Measurements from ENCODE around the gene PSMC4. TPM values are rescaled to one million over a fixed set of nuclear protein-coding genes. Genes with fewer than 3 reads are reported as not detected.

Gene PSMC4
- total RNA-seq, 4 donors from 2014 or later: 46.4 to 83.4 (median 77.5) TPM

GRCh38 chr19:40013991-40014390 lies 43.0 kb downstream of the PSMC4 start:
- TF ChIP-seq, protein P1, sequence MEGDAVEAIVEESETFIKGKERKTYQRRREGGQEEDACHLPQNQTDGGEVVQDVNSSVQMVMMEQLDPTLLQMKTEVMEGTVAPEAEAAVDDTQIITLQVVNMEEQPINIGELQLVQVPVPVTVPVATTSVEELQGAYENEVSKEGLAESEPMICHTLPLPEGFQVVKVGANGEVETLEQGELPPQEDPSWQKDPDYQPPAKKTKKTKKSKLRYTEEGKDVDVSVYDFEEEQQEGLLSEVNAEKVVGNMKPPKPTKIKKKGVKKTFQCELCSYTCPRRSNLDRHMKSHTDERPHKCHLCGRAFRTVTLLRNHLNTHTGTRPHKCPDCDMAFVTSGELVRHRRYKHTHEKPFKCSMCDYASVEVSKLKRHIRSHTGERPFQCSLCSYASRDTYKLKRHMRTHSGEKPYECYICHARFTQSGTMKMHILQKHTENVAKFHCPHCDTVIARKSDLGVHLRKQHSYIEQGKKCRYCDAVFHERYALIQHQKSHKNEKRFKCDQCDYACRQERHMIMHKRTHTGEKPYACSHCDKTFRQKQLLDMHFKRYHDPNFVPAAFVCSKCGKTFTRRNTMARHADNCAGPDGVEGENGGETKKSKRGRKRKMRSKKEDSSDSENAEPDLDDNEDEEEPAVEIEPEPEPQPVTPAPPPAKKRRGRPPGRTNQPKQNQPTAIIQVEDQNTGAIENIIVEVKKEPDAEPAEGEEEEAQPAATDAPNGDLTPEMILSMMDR (IDR thresholded peaks at IDR 0.05): no peak
- TF ChIP-seq EP300 (IDR thresholded peaks at IDR 0.05; ENCODE audit: low read depth) (no peak), POLR2A (IDR thresholded peaks at IDR 0.05) (no peak), POLR2AphosphoS5 (IDR thresholded peaks at IDR 0.05) (no peak)
- 84 to 93% methylated on average over 3 to 4 of the region's 4 CpGs for WGBS, 2 donors (ENCODE audit: low coverage in 1 of 2)
- H3K27ac ChIP-seq: no peak overlapping the region
- peaks cover 0 to 58% (median 14%) of the 10 kb centered on the region in 4 donors for H3K36me3 ChIP-seq
- no peaks in the 10 kb centered on the region for H3K4me1 ChIP-seq
- DNase-seq: no peak
- no peaks in the 10 kb centered on the region for H3K27me3 ChIP-seq
- in situ Hi-C loops (cut with MboI; ENCODE audit: low pct_ligation_motif_present in 1 of 4, low pct_unique_long_range_greater_than_20kb in 1 of 4, low sequenced_read_pairs in 3 of 4): no loop called here
- intact Hi-C loops (cut with DNase I; ENCODE audit: low total_unique reads): no loop called here
- H3K4me3 ChIP-seq: no peak overlapping the region
- peaks cover 46 to 61% of the 10 kb centered on the region in 2 donors for H3K9me3 ChIP-seq

GRCh38 chr19:40023969-40024368 lies 53.0 kb downstream of the PSMC4 start:
- intact Hi-C loops (cut with DNase I; ENCODE audit: low total_unique reads) (no loop called here), in situ Hi-C loops (cut with MboI; ENCODE audit: low pct_ligation_motif_present in 1 of 4, low pct_unique_long_range_greater_than_20kb in 1 of 4, low sequenced_read_pairs in 3 of 4) (no loop called here)
- Histone ChIP-seq H3K4me3 (no peak overlapping the region), H3K36me3 (no peaks in the 10 kb centered on the region), H3K9me3 (peaks cover 72 to 78% of the 10 kb centered on the region in 2 donors), H3K27me3 (no peaks in the 10 kb centered on the region), H3K27ac (no peak overlapping the region), H3K4me1 (no peaks in the 10 kb centered on the region)
- WGBS, 2 donors (ENCODE audit: low coverage in 1 of 2): 83 to 88% methylated on average over 1 to 3 of the region's 3 CpGs
- no peak for DNase-seq
- TF ChIP-seq POLR2A (IDR thresholded peaks at IDR 0.05): no peak

DNA sequence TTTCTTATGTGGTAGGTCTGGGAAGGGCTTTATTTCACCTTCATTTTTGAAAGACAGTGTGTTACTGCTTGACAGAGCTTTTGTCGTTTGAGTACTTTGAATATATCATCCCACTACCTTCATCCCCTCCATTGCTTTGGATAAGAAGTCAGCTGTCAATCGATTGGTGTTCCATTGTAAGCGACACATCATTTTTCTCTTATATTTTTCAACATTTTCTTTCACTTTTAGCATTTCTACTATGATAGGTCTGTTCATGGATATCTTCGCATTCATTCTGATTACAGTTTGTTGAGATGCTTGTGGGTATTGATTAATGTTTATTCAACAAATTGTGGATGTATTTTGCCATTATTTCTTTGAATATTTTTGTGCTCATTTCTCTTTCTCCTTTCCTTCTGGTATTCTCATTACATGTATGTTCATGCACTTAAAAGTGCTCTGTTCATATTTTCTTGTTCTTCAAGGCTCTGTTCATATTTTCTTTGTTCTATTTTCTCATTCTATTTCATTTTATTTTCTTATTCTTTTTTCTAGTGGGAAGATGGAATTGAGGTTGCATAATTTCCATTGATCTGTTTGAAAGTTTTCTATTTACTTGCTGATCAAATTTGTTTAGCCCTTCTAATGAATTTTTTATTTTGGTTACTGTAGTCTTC lies 55.1 kb downstream of the PSMC4 start:
- in situ Hi-C loops (cut with MboI; ENCODE audit: low pct_ligation_motif_present in 1 of 4, low pct_unique_long_range_greater_than_20kb in 1 of 4, low sequenced_read_pairs in 3 of 4): no loop called here
- no peak for DNase-seq

DNA sequence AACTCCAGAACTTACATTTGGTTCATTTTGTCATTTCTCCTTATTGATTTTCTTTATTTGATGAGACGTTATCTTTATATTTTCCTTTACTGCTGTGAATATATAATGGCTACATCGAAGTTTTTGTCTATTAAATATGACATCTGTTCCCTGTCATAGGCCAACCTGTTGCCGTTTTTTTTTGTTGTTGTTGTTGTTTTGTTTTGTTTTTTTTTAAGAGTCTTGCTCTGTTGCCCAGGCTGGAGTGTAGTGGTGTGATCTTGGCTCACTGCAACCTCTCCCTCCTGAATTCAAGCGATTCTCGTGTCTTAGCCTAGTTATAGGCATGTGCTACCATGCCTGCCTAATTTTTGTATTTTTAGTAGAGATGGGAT lies 55.6 kb downstream of the PSMC4 start:
- no peaks in the 10 kb centered on the region for H3K27me3 ChIP-seq
- H3K4me3 ChIP-seq: no peak overlapping the region
- in situ Hi-C loops (cut with MboI; ENCODE audit: low pct_ligation_motif_present in 1 of 4, low pct_unique_long_range_greater_than_20kb in 1 of 4, low sequenced_read_pairs in 3 of 4) (no loop called here), intact Hi-C loops (cut with DNase I; ENCODE audit: low total_unique reads) (no loop called here)
- no peak overlapping the region for H3K27ac ChIP-seq
- H3K36me3 ChIP-seq: peaks cover 0 to 3% (median 0%) of the 10 kb centered on the region in 4 donors
- TF ChIP-seq POLR2AphosphoS5 (IDR thresholded peaks at IDR 0.05) (no peak), POLR2A (IDR thresholded peaks at IDR 0.05) (no peak), EP300 (IDR thresholded peaks at IDR 0.05; ENCODE audit: low read depth) (no peak)
- TF ChIP-seq, protein P1 (IDR thresholded peaks at IDR 0.05): no peak
- WGBS, 2 donors (ENCODE audit: low coverage in 1 of 2): 81 to 95% methylated on average over 4 to 5 of the region's 5 CpGs
- no peaks in the 10 kb centered on the region for H3K4me1 ChIP-seq
- DNase-seq: no peak
- peaks cover 93 to 95% of the 10 kb centered on the region in 2 donors for H3K9me3 ChIP-seq

More for the DNA sequence above, 55.1 kb downstream of the PSMC4 start:
- Histone ChIP-seq H3K4me3 (no peak overlapping the region), H3K36me3 (no peaks in the 10 kb centered on the region), H3K9me3 (peaks cover 90 to 95% of the 10 kb centered on the region in 2 donors), H3K27ac (no peak overlapping the region), H3K4me1 (no peaks in the 10 kb centered on the region), H3K27me3 (no peaks in the 10 kb centered on the region)
- 97 to 98% methylated on average over 4 of the region's 4 CpGs for WGBS, 2 donors (ENCODE audit: low coverage in 1 of 2)
- intact Hi-C loops (cut with DNase I; ENCODE audit: low total_unique reads): no loop called here
- no peak for TF ChIP-seq EP300 (IDR thresholded peaks at IDR 0.05; ENCODE audit: low read depth)
- no peak for TF ChIP-seq POLR2A (IDR thresholded peaks at IDR 0.05)

Other genes starting within 250 kb of the PSMC4 start
- not detected for gene CLC, start 233.1 kb upstream of the PSMC4 start, total RNA-seq
- not detected for gene LEUTX, start 192.3 kb upstream of the PSMC4 start, total RNA-seq
- gene DYRK1B, start 137.0 kb upstream of the PSMC4 start, total RNA-seq: 10 to 100 TPM; 13.3 to 16.1 (median 15.1) TPM
- 100 to 1,000 TPM in 1 of 4 donors, 10 to 100 TPM in 3; 20.6 to 107 (median 62.6) TPM for gene FBL, start 124.8 kb upstream of the PSMC4 start, total RNA-seq
- gene FCGBP, start 36.5 kb upstream of the PSMC4 start, total RNA-seq: 1,000 to 10,000 TPM; 1,603 to 6,178 (median 2,329) TPM
- gene ZNF546, start 25.9 kb downstream of the PSMC4 start, total RNA-seq: 1 to 10 TPM in 3 of 4 donors, under 1 TPM in 1; 0.60 to 8.1 (median 2.4) TPM
- gene ZNF780B, start 85.1 kb downstream of the PSMC4 start, total RNA-seq: 10 to 100 TPM in 3 of 4 donors, 1 to 10 TPM in 1; 4.5 to 87.8 (median 25.5) TPM
- gene ZNF780A, start 119.8 kb downstream of the PSMC4 start, total RNA-seq: 10 to 100 TPM in 1 of 4 donors, 1 to 10 TPM in 3; 3.0 to 19.7 (median 7.2) TPM
- gene MAP3K10, start 220.3 kb downstream of the PSMC4 start, total RNA-seq: 10 to 100 TPM; 10.8 to 19.5 (median 11.9) TPM
- gene TTC9B, start 247.2 kb downstream of the PSMC4 start, total RNA-seq: not detected